Measurements from ENCODE around the gene FURIN. TPM values are rescaled to one million over a fixed set of nuclear protein-coding genes. Genes with fewer than 3 reads are reported as not detected.
"Not testable (repeated sequence)": the region's sequence is repeated elsewhere in the genome, so short reads cannot be mapped to it uniquely, and the experiment has no call there.

The FURIN gene
- total RNA-seq, 1 donor from 2014 or later, result 103 TPM

- TF ChIP-seq, protein P1, sequence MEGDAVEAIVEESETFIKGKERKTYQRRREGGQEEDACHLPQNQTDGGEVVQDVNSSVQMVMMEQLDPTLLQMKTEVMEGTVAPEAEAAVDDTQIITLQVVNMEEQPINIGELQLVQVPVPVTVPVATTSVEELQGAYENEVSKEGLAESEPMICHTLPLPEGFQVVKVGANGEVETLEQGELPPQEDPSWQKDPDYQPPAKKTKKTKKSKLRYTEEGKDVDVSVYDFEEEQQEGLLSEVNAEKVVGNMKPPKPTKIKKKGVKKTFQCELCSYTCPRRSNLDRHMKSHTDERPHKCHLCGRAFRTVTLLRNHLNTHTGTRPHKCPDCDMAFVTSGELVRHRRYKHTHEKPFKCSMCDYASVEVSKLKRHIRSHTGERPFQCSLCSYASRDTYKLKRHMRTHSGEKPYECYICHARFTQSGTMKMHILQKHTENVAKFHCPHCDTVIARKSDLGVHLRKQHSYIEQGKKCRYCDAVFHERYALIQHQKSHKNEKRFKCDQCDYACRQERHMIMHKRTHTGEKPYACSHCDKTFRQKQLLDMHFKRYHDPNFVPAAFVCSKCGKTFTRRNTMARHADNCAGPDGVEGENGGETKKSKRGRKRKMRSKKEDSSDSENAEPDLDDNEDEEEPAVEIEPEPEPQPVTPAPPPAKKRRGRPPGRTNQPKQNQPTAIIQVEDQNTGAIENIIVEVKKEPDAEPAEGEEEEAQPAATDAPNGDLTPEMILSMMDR (IDR thresholded peaks at IDR 0.05; ENCODE audit: insufficient read depth, low read length, poor library complexity, severe bottlenecking), result no peak
- H3K36me3 ChIP-seq (ENCODE audit: control insufficient read depth, insufficient read depth, low read length), result no peaks in the 10 kb centered on the region
- no peak overlapping the region for H3K4me3 ChIP-seq (ENCODE audit: low read depth, low read length)
- no peak for DNase-seq (ENCODE audit: low read depth)
- no peaks in the 10 kb centered on the region for H3K27me3 ChIP-seq (ENCODE audit: control insufficient read depth, insufficient read depth, low read length)
Measured at GRCh38 chr15:90892498-90893174, 24.2 kb downstream of the FURIN start.

- TF ChIP-seq, protein P1 (IDR thresholded peaks at IDR 0.05; ENCODE audit: insufficient read depth, low read length, poor library complexity, severe bottlenecking), result peak; percentile 18
- DNase-seq (ENCODE audit: low read depth), result no peak
- H3K4me3 ChIP-seq (ENCODE audit: low read depth, low read length), result no peak overlapping the region
Measured at GRCh38 chr15:90893175-90894090, 25.0 kb downstream of the FURIN start.

DNA sequence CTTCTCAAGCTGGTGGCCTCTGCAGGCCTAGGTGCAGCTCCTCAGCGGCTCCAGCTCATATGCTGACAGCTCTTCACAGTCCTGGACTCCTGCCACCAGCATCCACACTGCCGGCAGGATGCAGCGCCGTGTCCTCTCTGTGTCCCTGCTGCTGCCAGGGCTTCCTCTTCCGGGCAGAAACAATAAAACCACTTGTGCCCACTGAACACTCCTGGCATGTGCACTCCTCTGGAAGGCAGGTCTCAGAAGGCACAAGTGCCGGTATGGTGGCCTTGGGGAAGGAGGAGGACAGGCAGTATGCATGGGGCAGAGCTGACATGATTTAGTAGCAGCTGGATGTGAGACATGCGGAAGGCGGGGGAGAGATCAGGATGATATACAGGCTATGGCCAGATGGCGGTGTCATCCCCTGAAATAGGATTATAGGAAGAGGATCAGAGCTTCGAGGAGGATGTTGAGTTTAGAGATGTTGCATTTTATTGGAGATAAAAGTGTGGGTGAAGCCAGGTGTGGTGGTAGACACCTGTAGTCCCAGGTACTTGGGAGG is 27.3 kb downstream of the FURIN start:
- no peak for DNase-seq (ENCODE audit: low read depth)
- Histone ChIP-seq H3K27me3 (ENCODE audit: control insufficient read depth, insufficient read depth, low read length) (no peaks in the 10 kb centered on the region), H3K4me3 (ENCODE audit: low read depth, low read length) (no peak overlapping the region), H3K36me3 (ENCODE audit: control insufficient read depth, insufficient read depth, low read length) (no peaks in the 10 kb centered on the region)
- TF ChIP-seq, protein P1 (IDR thresholded peaks at IDR 0.05; ENCODE audit: insufficient read depth, low read length, poor library complexity, severe bottlenecking), result no peak

More at GRCh38 chr15:90893175-90894090, 25.0 kb downstream of the FURIN start:
- no peaks in the 10 kb centered on the region for H3K36me3 ChIP-seq (ENCODE audit: control insufficient read depth, insufficient read depth, low read length)
- no peaks in the 10 kb centered on the region for H3K27me3 ChIP-seq (ENCODE audit: control insufficient read depth, insufficient read depth, low read length)

DNA sequence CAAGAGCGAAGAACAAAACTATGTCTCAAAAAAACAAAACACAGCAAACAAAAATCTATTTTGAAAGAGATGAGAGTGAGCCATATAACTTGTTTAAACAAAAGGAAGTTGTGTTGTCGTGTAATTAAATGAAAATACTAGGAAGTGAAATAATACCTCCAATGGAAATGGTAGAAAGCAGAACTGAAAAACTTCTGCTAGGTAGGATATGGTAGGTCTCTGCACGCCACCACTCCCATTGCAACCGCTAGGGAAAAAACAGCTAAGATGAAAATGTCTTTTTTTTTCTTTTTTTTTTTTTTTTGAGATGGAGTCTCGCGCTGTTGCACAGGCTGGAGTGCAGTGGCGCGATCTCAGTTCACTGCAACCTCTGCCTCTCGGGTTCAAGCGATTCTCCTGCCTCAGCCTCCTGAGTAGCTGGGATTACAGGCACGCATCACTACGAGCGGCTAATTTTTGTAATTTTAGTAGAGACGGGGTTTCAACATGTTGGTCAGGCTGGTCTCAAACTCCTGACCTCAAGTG is 28.8 kb downstream of the FURIN start:
- not testable (repeated sequence) for H3K4me3 ChIP-seq (ENCODE audit: low read depth, low read length); DNase-seq (ENCODE audit: low read depth)

DNA sequence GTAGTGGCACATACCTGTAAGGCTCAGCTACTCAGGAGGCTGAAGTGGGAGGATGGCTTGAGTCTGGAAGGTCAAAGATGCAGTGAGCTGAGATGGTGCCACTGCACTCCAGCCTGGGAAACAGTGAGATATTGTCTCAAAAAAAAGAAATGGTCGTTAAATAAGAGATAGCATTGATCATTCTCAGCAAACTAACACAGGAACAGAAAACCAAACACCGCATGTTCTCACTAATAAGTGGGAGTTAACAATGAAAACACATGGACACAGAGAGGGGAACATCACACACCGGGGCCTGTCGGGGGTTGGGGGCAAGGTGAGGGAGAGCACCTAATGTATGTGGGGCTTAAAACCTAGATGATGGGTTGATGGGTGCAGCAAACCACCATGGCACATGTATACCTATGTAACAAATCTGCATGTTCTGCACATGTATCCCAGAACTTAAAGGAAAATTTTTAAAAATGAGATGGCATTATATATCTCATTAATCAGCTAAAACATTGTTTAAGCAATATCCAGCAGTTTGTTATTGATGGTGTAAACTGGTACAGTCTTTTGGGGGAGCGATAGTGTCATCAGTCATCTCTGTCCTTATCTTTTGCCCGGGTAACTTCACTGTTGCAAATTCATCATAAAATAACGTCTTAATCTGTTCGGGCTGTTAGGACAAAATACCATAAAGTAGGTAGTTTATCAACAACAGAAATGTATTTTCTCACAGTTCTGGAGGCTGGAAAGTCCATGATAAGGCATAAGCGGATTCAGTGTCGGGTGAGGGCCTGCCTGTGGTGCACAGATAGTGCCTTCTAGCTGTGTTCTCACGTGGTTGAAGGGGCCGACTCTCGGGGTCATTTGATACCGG is 33.0 kb downstream of the FURIN start:
- Histone ChIP-seq H3K27me3 (ENCODE audit: control insufficient read depth, insufficient read depth, low read length) (no peaks in the 10 kb centered on the region), H3K4me3 (ENCODE audit: low read depth, low read length) (no peak overlapping the region), H3K36me3 (ENCODE audit: control insufficient read depth, insufficient read depth, low read length) (peaks cover 5% of the 10 kb centered on the region)
- DNase-seq (ENCODE audit: low read depth), result no peak
- TF ChIP-seq, protein P1 (IDR thresholded peaks at IDR 0.05; ENCODE audit: insufficient read depth, low read length, poor library complexity, severe bottlenecking), result no peak

More for the DNA sequence above, 28.8 kb downstream of the FURIN start:
- not testable (repeated sequence) for H3K27me3 ChIP-seq (ENCODE audit: control insufficient read depth, insufficient read depth, low read length); H3K36me3 ChIP-seq (ENCODE audit: control insufficient read depth, insufficient read depth, low read length)

Measured in kidney epithelial cell (primary cell).